ACHN (cell line): ENCODE data around the gene LDLRAP1.
"Not testable (repeated sequence)": the region's sequence is repeated elsewhere in the genome, so short reads cannot be mapped to it uniquely, and the experiment has no call there.

Experiments used
- DNase-seq: peaks from one replicate; pipeline ENCODE4 v3.0.0-alpha.2; 2015
- in situ Hi-C: cut with HindIII; loops from 2 replicates; pipeline ENCODE4 v1.10.0; 2017; ENCODE audit warnings: low sequenced_read_pairs, low pct_ligation_motif_present, low pct_unique_long_range_greater_than_20kb

The LDLRAP1 gene, protein sequence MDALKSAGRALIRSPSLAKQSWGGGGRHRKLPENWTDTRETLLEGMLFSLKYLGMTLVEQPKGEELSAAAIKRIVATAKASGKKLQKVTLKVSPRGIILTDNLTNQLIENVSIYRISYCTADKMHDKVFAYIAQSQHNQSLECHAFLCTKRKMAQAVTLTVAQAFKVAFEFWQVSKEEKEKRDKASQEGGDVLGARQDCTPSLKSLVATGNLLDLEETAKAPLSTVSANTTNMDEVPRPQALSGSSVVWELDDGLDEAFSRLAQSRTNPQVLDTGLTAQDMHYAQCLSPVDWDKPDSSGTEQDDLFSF

GRCh38 chr1:25543425-25544242, at the start of gene LDLRAP1:
TSS of gene LDLRAP1 (plus strand) at chr1:25543606. CDS start at chr1:25543699, 93 bp downstream.
- in situ Hi-C loops, result no loop called here
- peak; percentile 67 for DNase-seq

GRCh38 chr1:25494952-25495351, 48.5 kb upstream of the LDLRAP1 start:
- in situ Hi-C loops, result no loop called here

DNA sequence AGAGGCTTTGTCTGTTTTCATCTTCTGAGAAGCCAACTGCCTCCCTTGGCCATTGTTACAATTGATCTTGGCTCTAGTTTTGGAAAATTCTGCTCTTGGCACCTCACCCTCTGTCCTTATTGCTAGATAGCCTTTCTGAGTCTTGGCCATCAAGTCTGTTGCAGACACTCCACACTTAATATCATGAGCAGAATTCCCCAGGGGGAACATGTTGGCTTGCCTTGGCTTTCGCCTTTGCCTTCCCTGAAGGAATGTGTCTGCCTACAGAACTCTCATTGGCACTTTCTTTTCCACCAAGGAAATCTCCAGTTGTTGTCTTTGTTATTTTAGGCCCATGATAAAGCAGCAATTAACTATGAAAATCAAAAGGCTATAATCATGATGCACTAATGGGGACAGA, 42.7 kb upstream of the LDLRAP1 start:
- no peak for DNase-seq
- in situ Hi-C loops, result no loop called here

More at GRCh38 chr1:25494952-25495351, 48.5 kb upstream of the LDLRAP1 start:
- DNase-seq, result no peak

DNA sequence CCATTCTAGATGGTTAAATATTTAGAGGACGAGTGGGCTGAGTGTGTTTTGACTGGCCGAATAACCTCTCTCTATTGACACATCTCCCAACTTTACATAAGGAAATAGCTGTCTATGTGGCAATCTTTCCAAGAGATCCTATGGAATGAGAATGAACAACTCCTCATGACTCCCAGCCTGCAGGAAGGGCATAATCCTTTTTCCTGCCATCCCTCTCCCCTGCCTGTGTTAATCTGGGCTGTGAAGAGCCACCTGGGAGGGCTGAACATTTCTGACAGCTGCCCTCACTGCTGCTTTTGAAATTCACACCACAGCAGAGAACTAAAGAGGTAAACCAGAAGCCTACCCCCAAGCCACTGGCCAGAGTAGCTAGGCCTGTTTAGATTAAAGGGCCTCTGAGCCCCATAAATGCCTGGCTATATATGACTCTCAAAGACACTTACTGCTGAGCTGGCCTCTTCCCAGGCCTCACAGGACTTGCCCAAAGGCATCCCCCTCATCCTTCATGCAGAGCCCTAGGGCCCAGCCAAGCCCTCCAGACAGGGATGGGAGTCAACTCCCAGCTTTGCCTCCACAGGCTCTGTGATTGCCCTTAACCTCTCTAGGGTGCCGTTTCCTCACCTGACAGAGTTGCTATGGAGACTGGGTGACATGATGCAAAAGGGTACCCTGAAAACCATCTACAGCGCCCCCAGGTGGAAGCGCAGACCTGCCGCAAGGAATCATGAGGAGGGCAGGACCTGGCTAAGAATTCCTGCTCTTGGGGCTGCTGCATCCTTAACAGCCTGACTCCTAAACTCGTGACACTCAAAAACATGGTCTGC, 42.0 kb upstream of the LDLRAP1 start:
- DNase-seq, result no peak
- in situ Hi-C loops, result no loop called here

GRCh38 chr1:25502957-25503356, 40.4 kb upstream of the LDLRAP1 start:
- in situ Hi-C loops, result no loop called here
- no peak for DNase-seq

- in situ Hi-C loops, result no loop called here
- DNase-seq, result peak; percentile 25
These were observed 39.6 kb upstream of the LDLRAP1 start for GRCh38 chr1:25503551-25504426.

DNA sequence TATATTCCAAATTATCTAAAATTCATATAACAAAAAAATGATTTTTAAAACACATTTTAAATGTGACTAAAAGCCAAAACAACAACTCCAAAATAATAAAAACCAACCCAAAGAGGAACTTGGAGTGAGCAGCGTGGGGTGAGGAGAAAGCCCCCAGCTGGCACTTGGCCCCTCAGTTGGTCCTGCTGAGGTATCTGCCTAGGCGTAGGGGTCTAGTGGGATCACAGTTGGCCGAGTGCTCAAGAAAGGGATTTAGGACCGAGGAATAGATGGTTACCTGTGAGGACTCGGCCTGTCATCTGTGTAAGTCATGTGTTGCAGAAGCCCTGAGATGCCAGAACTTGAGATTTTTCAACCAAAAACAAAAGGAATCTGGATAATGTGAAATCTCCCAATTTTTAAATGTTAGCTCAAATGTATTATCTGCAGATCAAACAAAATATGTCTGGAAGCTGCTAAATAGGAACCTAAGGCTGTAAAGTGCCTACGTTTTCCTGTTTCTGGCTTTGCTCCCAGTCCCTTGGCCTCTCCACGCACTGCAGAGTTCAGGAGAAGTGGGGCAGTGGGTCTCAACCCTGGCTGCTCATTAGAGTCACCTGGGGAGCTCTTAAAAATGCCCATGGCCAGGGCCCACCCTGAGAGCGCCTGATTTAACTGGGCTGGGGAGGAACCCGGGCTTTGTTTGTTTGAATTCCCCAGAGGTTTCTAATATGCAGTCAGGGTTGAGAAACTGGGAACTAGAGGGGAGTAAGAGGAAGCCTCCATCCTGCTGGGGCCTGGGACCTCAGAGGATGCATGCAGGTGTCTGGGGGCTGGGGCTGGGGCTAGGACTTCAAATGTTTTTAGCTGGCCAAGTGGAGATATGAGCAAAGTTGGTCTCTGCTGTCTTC, 38.5 kb upstream of the LDLRAP1 start:
- in situ Hi-C loops, result no loop called here
- no peak for DNase-seq

GRCh38 chr1:25505656-25506385, 37.6 kb upstream of the LDLRAP1 start:
- in situ Hi-C loops, result no loop called here
- no peak for DNase-seq

DNA sequence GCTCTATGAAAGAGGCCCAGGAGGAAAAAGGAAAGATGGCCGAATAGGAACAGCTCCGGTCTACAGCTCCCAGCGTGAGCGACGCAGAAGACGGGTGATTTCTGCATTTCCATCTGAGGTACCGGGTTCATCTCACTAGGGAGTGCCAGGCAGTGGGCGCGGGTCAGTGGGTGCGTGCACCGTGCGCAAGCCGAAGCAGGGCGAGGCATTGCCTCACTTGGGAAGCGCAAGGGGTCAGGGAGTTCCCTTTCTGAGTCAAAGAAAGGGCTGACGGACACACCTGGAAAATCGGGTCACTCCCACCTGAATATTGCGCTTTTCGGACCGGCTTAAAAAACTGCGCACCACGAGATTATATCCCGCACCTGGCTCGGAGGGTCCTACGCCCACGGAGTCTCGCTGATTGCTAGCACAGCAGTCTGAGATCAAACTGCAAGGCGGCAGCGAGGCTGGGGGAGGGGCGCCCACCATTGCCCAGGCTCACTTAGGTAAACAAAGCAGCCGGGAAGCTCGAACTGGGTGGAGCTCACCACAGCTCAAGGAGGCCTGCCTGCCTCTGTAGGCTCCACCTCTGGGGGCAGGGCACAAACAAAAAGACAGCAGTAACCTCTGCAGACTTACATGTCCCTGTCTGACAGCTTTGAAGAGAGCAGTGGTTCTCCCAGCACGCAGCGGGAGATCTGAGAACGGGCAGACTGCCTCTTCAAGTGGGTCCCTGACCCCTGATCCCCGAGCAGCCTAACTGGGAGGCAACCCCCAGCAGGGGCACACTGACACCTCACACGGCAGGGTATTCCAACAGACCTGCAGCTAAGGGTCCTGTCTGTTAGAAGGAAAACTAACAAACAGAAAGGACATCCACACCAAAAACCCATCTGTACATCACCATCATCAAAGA, 36.6 kb upstream of the LDLRAP1 start:
- in situ Hi-C loops, DNase-seq: not testable (repeated sequence)

GRCh38 chr1:25513666-25514065, 29.7 kb upstream of the LDLRAP1 start:
- in situ Hi-C loops, result no loop called here

GRCh38 chr1:25515033-25515432, 28.4 kb upstream of the LDLRAP1 start:
- in situ Hi-C loops, result no loop called here
- DNase-seq, result no peak

More at GRCh38 chr1:25513666-25514065, 29.7 kb upstream of the LDLRAP1 start:
- DNase-seq, result no peak

DNA sequence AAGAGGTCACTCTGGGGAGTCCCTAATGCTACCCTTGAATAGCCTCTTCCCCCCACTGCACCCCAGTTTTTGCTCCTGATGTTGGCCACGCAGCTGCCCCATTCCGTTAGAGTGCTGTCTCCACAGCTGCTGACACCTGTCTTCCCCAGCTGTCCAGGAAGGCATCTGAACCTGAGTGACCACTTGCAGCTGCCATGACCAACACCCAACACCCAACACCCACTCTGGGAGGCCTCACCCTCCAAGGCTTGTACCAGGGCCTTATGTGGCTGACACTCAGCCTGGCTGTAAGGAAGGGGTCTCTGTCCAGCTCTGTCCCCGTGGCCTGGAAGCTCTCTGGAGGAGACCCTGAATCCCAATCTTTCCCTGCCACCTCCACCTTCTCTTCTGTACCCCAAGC, 26.7 kb upstream of the LDLRAP1 start:
- in situ Hi-C loops, result no loop called here
- no peak for DNase-seq

- no peak for DNase-seq
- in situ Hi-C loops, result no loop called here
These were observed 25.7 kb upstream of the LDLRAP1 start for GRCh38 chr1:25517476-25518394.

- in situ Hi-C loops, result no loop called here
These were observed 23.8 kb upstream of the LDLRAP1 start for GRCh38 chr1:25519624-25520023.

More at GRCh38 chr1:25519624-25520023, 23.8 kb upstream of the LDLRAP1 start:
- DNase-seq, result peak; percentile 23
